TTC549 (cell line): ENCODE data around the gene ITPR3.

Experiments
- FAIRE-seq: peaks from 2 replicates; lab custom pipeline; 2012; peaks lifted over from hg19 to GRCh38; lab: Jason Lieb, UNC

Gene ITPR3

DNA sequence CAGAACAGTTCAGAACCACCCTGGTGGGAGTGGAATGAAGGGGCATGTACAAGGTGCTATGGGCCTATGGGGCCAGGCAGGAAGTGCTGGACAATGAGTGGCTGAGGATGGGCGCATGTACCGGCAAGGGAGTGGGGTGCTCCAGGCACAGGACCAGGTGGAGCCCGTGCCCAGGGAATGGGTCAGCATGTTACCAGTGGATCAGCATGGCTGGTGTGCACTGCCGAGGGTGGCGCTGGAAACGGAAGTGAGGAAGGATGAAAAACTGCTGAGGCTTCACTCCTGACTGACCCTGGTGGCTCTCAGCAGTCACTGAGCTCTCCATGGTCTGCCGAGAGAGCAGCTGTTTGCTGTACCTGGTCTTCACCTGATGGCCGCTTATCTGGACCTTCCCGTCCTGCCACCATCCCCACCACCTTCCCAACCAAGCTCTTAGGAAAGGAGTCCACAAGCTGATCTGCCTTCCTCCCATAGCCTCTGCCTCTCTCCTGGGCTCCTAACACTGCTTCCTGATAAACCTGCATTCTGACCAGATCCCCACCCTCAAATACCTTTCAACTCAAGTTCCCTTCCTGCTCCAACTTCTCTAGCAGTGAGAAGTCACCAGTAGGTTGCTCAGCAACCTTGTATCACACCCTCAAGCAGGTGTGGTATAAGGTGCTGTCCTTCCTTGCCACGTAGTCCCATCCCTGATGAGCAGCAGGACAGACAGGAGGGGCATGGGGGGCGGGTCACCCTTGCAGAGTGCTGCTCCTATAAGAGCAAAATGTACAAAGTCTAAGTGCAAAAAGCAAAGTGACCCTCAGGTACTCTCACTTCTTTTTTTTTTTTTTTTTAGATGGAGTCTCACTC is 83.3 kb downstream of the ITPR3 start:
- no peak for FAIRE-seq

GRCh38 chr6:33705268-33705885 is 84.3 kb downstream of the ITPR3 start:
- FAIRE-seq, result no peak

DNA sequence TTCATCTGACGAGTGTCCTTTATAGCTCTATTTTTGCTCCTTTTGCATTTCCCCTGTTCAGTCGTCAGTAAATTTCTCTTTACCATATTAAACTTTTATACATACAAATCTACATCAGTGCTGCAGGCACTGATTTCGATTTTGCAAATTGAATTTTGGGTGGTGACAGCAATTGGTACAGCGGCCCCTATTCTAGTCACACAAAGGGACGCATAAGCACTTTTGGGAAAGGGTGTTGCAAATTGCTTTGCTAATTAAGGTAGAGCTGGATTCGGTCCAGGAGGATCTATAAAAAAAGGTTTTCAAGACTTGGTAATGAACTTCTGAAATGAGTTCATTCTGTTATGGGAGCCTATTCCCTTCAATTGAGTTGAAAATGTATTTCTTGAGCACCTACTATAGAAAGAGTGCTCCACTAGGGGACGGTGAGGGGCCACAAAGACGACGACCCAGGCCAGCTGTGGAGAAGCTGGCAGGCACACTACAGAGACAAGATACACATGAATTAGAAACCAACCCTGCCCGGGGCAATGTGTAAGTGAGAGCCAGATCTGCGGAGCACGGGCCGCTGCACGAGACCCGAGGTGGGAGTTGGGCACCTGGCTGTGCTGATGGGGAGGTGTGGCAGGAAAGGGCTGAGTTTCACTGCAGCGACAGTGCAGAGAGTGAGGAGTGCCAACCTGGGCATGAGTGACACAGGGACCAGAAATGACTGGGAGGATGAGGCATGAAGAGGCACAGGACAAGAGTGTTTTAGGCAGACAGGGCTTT is 85.0 kb downstream of the ITPR3 start:
- no peak for FAIRE-seq

DNA sequence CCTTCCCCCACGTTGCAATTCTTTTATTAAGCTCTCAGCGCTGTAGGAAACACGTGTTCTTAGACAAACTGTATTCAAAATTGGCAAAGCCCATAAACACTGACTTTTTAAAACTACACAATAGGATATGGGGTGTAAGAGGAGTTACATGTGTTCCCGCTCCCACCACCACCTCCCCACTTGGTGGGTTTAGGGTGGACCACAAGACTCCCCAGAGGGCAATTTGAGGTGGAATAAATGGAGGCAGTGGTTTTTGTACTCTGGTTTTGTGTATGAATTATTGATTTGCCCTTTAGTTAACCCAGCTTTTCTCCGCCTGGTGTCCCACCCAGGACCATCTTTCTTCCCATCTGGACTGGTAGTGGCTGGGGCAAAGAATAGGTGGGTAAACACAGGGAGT is 86.6 kb downstream of the ITPR3 start:
- FAIRE-seq, result no peak

DNA sequence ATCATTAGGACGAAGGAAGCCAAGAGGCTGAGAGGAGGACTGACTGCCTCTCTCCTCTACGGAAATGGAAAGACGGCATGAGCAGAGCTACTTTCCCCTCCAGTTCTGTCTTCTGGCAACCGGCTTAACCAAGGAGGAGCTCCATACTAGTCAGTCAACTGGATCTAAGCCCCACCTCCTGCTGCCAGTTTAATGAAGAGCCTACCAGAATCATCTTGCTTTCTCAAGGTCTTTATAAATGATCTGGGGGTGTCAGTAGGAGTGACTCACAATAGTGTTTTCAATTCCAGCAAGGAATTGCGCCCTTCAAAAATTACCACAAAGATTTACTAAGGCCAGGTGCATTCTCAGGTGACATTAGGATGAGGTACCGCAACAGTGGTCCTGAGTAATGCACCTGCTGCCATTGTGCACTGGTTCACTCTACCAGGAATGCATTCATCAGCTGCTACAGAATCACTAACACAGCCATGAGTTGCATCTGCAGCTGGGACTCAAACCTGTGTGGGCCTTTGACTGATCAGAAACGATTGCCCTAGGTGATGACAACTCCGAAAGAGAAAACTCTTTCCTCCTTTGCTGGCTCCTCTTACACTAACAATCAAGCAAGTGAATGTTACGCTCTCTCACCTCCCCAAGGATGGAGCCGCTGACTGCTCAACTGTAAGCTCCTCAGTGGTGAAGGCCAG is 87.5 kb downstream of the ITPR3 start:
- no peak for FAIRE-seq

GRCh38 chr6:33709605-33710295 is 88.6 kb downstream of the ITPR3 start:
- no peak for FAIRE-seq

DNA sequence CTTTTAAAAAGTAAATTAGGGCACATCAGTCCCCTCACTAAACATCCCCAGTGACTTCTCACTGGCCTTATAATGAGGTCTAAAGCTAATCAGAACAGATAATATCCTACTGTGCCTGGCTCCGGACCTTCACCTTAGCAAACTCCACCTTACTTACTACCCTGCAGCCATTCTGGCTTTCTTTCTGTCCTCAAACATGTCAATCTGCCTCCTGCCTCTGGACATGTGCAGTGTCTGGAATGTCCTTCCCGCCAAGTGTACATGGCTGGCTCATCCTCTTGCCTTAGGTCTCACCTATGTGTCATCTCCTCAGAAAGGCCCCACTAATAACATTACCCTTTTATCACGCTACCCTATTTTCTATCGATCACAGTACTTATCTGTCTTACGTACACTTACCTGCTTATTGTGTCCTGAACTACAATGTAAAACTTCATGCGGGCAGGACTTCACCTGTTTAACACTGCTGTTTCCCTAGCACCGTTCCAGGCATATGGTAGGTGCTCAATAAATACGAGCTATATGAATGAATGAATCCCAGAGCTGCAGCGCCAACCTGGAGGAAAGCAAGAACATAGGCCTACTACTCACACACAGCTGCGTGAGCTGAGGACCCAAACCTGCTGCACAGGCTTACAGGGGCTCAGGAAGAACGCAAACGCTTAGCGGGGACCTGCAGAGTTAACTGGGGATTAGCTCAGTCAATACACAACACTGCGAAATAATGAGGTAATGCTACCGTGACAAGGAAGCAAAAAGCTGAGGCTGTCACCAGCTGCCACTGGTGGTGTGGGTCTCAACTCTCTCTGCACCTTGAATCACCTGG is 89.4 kb downstream of the ITPR3 start:
- FAIRE-seq, result no peak

DNA sequence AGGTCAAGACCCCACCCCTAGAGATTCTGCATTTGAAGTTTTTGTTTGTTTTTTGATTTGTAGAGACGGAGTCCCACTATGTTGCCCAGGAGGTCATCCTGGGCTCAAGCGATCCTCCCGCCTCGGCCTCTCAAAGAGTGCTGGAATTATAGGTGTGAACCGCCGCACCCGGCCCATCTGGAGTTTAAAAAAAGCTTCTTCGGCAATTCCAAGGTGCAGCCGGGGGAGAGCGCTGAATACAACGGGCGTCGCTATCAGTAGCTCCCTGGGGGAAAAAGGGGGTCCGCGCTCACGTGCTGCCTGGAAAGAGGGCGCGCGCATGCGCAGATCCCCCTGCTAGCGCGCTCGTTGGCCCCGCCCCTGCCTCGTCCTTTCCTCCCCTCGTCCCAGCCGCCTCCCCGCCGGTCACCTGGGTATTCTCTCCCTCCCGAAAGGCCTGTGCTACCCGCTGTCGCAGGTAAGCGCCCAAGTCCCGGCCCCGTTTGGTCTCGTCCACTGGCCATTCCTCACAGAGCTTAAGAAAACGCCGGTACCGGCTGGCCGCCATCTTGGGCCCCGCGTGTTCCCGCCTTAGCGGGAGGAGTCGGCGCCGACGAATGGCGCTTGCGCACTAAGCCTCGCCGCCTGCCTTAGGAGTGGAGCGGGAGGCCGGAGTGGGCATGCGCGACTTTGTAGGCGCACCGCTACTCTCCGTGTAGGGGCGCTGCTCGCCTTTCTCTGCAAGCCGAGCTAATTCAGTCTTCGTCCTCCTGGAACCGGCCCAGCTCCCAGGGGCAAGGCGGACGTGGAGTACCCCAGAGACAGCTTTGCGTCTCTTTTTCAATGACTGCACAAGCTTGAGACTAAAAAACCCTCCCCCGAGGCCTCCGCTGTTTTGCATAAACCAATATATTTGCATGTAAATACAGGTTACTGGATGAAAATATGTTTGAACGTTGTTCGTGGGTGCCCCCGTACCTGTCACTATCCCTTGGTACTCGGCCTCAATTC is 90.3 kb downstream of the ITPR3 start, which contains the start of gene UQCC2:
Gene UQCC2 (minus strand): TSS at position 561 of the 990 bp plus-strand sequence. CDS start 14 bp downstream, at position 547.
- peak; percentile 52 for FAIRE-seq

- FAIRE-seq, result no peak
Observed at GRCh38 chr6:33712914-33713313, 91.8 kb downstream of the ITPR3 start.

DNA sequence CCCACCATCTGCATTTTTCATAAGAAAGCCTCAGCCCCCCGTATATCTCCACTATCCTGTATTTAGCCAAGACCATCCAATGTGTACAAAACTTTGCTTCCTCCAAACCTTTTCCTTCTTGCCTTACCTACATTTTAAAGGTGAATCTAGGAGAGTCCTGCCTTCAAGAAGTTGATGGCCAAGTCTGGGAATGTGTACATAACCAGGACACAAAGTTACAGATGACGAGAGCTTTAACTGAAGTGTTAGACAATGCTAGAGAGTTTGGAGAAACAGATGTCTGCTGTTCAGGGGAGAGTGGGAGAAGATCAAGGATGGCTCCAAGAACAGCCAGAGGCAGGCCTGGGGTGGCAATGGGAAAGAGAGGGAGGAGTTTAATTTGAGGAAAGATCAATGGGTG is 92.7 kb downstream of the ITPR3 start:
- FAIRE-seq, result no peak

GRCh38 chr6:33714385-33715040 is 93.4 kb downstream of the ITPR3 start:
- FAIRE-seq, result no peak

DNA sequence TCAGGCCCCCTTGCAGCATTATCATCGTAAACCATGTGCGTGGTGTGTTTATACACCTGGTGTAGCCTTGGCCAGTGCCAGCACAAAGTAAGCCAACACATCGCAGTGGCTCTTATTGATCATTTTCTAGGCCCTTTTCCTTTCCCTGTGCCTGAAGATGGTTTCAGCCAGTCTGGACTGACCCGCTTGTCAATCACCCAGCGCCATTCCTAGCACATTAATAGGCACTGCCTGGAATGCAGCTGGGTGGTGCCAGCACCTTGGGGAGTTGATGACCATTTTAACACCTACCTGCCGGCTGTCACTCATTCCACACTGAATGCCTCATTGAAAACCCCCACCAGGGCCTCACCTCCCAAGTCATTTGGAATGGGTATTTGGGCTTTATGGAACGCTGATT is 95.3 kb downstream of the ITPR3 start:
- no peak for FAIRE-seq

- no peak for FAIRE-seq
Observed at GRCh38 chr6:33716890-33717632, 95.9 kb downstream of the ITPR3 start.

- FAIRE-seq, result no peak
Observed at GRCh38 chr6:33717934-33718455, 96.9 kb downstream of the ITPR3 start.

DNA sequence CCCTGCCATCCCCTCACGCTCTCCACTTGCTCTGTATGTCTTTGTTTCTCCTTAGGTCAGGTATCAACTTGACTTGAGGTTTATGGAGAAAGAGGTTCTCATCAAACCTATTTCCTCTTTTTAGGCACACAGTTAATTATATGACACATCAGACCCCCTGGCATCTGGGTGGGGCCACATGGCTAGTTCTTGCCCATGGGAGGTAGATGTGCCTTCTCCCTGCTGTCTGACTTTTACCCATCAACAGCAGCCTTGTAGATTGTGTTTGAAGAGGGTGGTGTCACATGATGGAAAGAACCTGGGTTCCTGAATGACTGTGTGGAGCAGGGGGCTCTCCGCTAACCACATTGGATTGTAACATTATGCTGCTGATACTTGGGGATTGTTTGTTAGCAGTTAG is 97.6 kb downstream of the ITPR3 start:
- no peak for FAIRE-seq

DNA sequence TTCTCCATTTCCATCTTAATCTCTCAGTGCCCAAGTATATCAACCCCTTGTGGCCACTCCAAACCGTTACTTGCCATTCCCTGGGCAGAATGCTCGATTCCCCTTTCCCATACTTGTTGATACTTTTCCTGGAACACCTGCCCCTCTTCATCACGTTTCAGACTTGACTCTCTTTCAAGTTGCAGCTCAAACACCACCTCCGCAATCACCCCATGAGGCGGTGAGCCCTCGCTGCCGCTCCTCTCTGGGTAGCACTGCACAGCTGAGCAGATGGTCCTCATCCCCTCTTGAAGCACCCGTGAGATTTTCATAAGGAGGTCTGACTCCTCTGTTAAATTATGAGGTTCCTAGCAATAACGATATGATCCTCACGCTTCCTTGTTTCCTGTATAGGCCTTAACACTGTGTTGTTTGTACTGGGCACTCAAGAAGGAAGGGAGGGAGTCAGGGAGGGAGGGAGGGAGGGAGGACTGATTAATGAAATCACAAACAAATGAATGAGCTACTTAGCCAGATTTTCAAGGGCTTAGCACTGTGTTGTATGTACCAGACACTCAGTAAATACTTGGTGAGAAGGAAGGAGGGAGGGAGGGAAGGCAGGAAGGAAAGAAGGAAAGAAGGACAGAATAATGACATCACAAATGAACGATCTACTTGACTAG is 98.3 kb downstream of the ITPR3 start:
- FAIRE-seq, result no peak

DNA sequence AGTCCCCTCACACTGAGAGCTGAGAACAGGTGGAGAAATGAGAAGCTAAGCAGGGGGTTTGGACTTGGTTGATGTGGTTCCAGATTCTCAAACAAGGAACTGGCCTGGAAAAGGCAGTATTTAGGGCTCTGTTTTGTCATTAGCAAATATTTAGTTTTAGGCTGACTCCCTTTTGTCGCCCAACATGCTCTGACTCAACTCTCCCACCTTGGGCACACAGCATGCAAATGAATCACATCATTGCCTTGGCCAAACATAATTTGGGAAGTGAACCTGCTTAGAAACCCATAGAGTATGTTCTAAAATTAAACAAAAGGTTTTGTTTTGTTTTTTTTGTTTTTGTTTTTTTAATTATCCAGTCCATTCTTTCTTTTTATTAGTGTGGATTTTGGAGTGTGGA is 99.9 kb downstream of the ITPR3 start:
- FAIRE-seq, result no peak

DNA sequence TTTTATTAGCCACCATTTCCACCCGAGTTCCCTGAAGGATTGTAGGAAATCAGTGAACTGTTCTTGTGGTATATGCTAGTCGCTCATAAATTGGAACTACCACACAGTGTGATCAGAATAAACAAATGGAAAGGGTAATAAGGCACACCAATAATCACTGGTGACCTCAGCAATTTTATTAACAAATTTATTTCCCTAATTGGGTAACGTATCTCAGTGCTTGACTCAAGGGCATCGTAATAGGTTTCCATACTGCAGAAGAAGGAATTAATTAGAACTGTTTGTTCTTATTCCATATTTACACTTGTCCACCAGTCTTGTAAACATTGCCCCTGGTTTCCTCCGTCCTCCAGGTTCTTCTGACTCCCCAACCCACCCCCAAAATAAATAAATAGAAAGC is 100.4 kb downstream of the ITPR3 start:
- no peak for FAIRE-seq
